ENCODE results near the gene TOR1AIP1.
"Not testable (repeated sequence)": the region's sequence is repeated elsewhere in the genome, so short reads cannot be mapped to it uniquely, and the experiment has no call there.

Gene TOR1AIP1

GRCh38 chr1:179938752-179939151 lies 56.7 kb downstream of the TOR1AIP1 start:
- DNase-seq: peak; percentile 18

DNA sequence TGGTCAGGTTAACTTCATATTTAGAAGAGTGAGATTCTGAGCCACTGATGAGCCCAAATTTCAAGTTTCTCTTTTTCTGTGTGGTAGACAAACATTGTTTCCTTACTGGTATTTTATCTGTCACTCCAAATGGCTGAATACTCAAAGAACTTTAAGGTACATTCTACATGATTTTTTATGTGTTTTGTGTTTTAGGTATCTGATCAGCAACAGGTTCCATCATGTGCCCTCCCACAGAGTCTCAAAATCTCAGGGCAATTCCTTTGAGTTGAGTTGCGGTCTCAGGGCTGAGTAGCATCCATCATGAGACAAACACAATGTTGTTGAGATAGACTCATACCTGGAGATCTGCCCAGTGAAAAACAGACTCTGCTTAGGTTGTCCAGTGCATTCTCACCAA lies 57.9 kb downstream of the TOR1AIP1 start:
- no peak for DNase-seq

DNA sequence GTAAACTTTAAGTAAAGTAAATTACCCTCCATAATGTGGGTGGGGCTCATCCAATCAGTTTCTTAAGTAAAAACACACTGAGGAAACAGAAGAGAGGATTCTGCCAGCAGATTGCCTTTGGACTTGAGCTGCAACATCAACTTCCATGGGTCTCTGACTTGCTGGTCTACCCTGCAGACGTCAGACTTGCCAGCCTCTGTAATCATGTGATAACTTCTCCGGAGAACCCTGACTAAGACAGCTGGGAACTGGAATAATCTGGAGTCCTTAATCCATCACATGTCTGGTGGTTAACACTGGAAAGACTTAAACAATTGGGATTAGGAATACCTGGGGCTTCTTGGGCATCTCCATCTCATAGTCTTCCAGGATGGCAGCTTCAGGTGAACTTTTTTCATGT lies 59.4 kb downstream of the TOR1AIP1 start:
- no peak for DNase-seq

- no peak for DNase-seq
Observed at GRCh38 chr1:179950651-179951050, 68.6 kb downstream of the TOR1AIP1 start.

GRCh38 chr1:179951383-179952144 lies 69.5 kb downstream of the TOR1AIP1 start:
- DNase-seq: no peak

DNA sequence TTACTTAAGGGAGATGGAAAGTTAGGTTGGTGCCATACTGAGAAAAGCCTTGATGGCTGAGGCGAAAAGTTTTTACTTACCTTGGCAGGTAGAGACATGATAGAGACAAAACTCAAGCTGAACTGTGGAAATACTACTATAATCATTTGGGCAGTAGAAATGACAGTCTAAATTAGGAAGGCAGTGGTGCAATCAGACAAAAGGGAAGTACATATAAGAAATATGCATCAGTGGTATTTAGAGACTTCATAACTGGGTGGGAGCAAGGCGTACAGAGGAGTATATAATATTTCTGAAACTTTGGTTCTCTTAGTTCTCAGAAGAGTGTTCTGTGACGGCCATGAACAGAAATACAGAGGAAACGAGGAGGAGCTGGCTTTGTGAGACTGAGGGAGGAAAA lies 70.1 kb downstream of the TOR1AIP1 start:
- no peak for DNase-seq

- peak; percentile 83 for DNase-seq
Observed at GRCh38 chr1:179953974-179954492, 71.9 kb downstream of the TOR1AIP1 start.

GRCh38 chr1:179954493-179955286 lies 72.6 kb downstream of the TOR1AIP1 start, which contains the start of gene CEP350:
TSS of gene CEP350 (plus strand) at chr1:179954810. CDS start at chr1:179986182, 31,372 bp downstream.
- peak; percentile 98 for DNase-seq

DNA sequence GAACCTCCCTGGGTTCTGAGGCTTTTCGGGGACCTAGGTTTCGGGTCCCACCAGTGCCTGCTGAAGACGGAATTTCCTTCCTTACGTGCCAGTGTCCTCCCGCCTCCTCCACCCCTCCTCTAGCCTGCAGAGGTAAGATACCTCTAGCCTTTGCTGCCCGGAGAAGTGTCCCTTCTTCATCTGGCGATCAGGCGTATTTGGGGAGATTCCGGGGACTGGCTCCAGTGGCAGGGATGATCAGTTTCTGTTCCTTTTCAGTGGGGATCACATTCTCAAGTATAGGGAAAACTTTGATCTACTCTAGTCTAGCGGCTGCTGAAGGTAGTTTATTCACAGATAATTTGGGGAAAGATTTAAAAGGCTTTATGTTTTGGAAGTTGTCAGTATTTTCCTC lies 73.2 kb downstream of the TOR1AIP1 start:
- no peak for DNase-seq

- DNase-seq: no peak
Observed at GRCh38 chr1:179955731-179956130, 73.6 kb downstream of the TOR1AIP1 start.

- DNase-seq: no peak
Observed at GRCh38 chr1:179958359-179958758, 76.3 kb downstream of the TOR1AIP1 start.

DNA sequence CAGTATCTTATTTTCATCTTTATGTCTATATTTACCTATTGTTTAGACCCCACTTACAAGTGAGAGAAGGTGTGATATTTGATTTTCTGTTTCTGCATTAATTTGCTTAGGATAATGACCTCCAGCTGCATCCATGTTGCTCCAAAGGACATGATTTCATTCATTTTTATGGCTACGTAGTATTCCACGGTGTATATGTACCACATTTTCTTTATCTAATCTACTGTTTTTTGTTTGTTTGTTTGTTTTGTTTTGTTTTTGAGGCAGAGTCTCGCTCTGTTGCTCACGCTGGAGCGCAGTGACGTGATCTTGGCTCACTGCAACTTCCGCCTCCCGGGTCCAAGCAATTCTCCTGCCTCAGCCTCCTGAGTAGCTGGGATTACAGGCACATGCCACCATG lies 80.1 kb downstream of the TOR1AIP1 start:
- DNase-seq: not testable (repeated sequence)

DNA sequence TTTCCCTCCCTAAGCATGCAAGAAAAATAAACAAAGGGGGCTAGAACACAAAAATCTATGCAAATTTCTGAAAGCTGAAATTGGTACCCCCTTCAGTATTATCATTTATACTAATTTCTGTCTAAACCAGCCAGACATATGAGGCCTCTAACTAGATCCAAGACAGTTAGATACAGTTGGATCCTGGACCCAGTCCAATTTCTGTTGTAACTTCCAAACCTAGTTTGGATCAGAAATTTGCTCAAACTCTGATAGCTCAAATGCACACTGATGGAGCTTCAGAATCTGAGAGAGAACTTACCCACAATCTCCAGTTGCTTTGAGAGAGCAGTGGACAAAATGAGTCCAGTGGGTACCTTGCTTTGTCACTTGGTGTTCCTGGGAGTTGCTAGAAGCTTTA lies 84.5 kb downstream of the TOR1AIP1 start:
- DNase-seq: no peak

GRCh38 chr1:179968284-179968993 lies 86.4 kb downstream of the TOR1AIP1 start:
- no peak for DNase-seq

- DNase-seq: no peak
Observed at GRCh38 chr1:179968994-179969919, 87.2 kb downstream of the TOR1AIP1 start.

Measured in NCI-H2227 treated with DMSO at 0.1 percent for 48 hours (cell line).